Mucosa of descending colon (tissue), 3 donors: ENCODE data around the gene GLS. TPM values are rescaled to one million over a fixed set of nuclear protein-coding genes. Genes with fewer than 3 reads are reported as not detected.

ENCODE experiments used
- ATAC-seq: fragments of 200-7000 bp; cut with Tn5 transposase; one replicate; pipeline ENCODE4 v1.9.1; 2020; ENCODE audit warnings: mild to moderate bottlenecking, moderate library complexity
- DNase-seq, 3 donors: peaks; one replicate each; pipeline ENCODE4 v3.0.0-alpha.2; 2020
- H3K36me3 ChIP-seq: fragments of 200-600 bp; one replicate; pipeline ENCODE4 v1.8.0; 2021; ENCODE audit warnings: low read depth, mild to moderate bottlenecking
- H3K4me1 ChIP-seq: fragments of 200-600 bp; one replicate; pipeline ENCODE4 v1.8.0; 2021; ENCODE audit warnings: low read depth, mild to moderate bottlenecking
- H3K4me3 ChIP-seq: fragments of 200-600 bp; one replicate; pipeline ENCODE4 v1.8.0; 2021; ENCODE audit warnings: mild to moderate bottlenecking
- H3K9me3 ChIP-seq: fragments of 200-600 bp; one replicate; pipeline ENCODE4 v1.8.0; 2021; ENCODE audit warnings: mild to moderate bottlenecking
- CTCF ChIP-seq: fragments of 200-600 bp; IDR thresholded peaks from one replicate; pipeline ENCODE4 v1.8.0; 2022; ENCODE audit warnings: antibody characterized with exemption, mild to moderate bottlenecking
- intact Hi-C, 2 donors: fragments of 100-400 bp; cut with DNase I in 1 of 2; cut with micrococcal nuclease in 1 of 2; formaldehyde crosslinking; loops; one replicate each; pipeline versions ENCODE4 v1.11.0 to v1.11.1; 2022; cut with DNase I, micrococcal nuclease
- long read RNA-seq, 2 donors: library from polyadenylated mRNA; unstranded; transcript quantifications; one replicate each; pipeline ENCODE4 v2.0.0, GENCODE V29; 2019 to 2021
- total RNA-seq, 3 donors: library from RNA; stranded (reverse); fragmentation: NEBNext Ultra II Directional in 2 of 3; extraction: Animal tissue kit (Norgen Biotek cat#: 25700) in 2 of 3; gene quantifications; one replicate each; pipeline versions ENCODE4 v1.2.1 to v1.2.4, GENCODE V29; 2021 to 2023
- donor health status: DM: no; HTN: no; CAD: no; lungs with moderate emphysema.
- donor health status: DM: no; HTN: no; CAD: no.
- donor health status: DM: no; HTN: yes; CAD: no.

GLS gene
- total RNA-seq = 10 to 100 TPM; 49.8 to 91.9 (median 77.0) TPM
- long read RNA-seq, donor 1, full-length matches to known transcripts = 48 of 58 reads
- long read RNA-seq, donor 1, partial matches to known transcripts = 1 of 58 reads
- long read RNA-seq, donor 1, other reads (novel, unspliced or antisense) = 9 of 58 reads
- long read RNA-seq, donor 2, partial matches to known transcripts = 1 of 2 reads
- long read RNA-seq, donor 2, other reads (novel, unspliced or antisense) = 1 of 2 reads

DNA sequence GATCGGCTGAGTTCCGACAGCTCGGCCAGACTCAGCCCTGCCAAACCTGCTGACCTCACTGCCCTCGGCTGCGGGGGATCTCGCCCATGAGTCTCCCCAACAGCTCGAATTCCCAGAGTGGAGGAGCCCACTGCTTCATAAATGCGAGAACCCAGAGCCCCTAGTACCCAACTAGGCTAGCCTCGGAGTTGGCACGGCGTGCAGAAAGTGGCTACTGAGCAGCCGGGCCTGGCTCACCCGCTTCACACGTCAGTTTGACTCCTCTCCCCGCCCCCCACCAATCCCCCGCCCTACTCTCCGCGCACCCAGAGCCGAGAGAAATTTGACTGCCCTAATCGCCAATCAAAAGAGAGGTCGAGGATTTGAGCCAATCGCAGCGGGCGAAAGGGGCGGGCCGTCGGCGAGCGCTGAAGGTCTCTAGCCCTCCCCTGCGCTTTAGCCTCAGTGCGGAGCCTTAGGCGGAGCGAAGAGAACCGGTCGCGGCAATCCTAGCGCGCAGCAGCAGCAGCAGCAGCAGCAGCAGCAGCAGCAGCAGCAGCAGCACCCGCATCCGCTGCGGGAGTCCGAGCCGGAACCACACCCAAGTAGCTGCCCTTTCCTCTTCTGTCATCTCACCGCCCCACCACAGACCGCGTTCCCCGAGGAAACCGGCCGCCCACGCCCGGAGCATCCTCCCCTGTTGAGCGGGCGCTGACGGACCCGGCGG is at the start of gene GLS:
Gene GLS (plus strand): TSS at position 444 of the 706 bp plus-strand sequence. CDS start 264 bp downstream, outside the sequence.
- Histone ChIP-seq H3K4me1 (peaks cover 17% of the 10 kb centered on the region), H3K36me3 (no peaks in the 10 kb centered on the region), H3K4me3 (peak within 1 kb of the TSS; percentile 90), H3K9me3 (no peaks in the 10 kb centered on the region)
- ATAC-seq (peak; percentile 89), DNase-seq (peak; percentile 98)
- TF ChIP-seq CTCF = no peak
- intact Hi-C loops = no loop called here

DNA sequence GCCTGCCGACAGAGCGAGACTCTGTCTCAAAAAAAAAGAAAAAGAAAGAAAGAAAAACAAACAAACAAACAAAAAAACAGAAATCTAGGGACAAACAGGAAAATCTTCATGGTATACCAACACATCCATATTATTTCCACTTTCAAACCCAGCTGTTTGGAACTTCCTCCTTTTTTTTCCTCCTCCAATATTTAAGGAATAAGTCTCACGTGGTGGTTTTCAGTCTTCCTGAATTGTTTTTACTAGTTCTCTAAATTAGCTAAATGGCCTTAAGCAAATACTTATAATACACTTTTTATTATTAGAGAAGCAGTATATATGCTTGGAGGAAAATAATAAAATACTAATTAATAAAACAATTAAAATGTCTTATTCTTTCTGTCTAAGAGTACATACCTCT is 48.7 kb upstream of the GLS start:
- no peak for TF ChIP-seq CTCF
- intact Hi-C loops = no loop called here

GRCh38 chr2:190834890-190835208 is 45.8 kb upstream of the GLS start:
- Histone ChIP-seq H3K4me1 (no peaks in the 10 kb centered on the region), H3K36me3 (no peaks in the 10 kb centered on the region), H3K4me3 (no peak overlapping the region), H3K9me3 (no peaks in the 10 kb centered on the region)
- TF ChIP-seq CTCF = no peak
- intact Hi-C loops = no loop called here
- ATAC-seq = peak; percentile 34
- no peak for DNase-seq

More for the DNA sequence above, 48.7 kb upstream of the GLS start:
- no peak for ATAC-seq
- Histone ChIP-seq H3K9me3 (no peaks in the 10 kb centered on the region), H3K36me3 (no peaks in the 10 kb centered on the region), H3K4me1 (no peaks in the 10 kb centered on the region), H3K4me3 (no peak overlapping the region)
- DNase-seq = no peak

DNA sequence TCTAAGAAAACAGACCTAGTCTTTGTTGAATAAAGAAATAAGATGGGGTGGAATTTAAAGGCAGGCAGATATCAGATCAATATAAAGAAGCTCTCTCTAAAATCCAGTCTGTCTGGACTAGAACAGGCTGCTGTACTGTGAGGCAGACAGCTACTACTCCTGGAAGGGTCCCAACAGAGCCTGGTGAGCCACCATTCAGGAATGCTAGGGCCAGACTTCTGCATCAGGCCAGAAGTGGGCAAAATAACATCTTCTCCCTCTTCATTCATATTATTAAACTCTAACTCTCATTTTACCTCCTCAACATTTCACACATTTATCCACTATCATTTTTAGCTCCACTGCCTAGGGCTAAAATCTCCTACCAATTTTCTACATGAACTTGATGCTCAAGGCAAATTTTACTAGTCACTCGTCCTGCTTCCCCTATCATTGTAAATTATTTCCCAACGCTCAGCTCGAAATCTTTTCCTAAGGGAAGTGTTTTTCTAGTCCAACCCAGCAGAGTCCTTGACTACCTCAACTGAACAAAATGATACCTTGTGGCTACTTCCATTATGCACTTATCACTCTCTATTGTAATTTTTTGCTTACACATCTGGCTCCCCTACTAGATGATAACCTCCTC is 45.2 kb upstream of the GLS start:
- Histone ChIP-seq H3K4me1 (no peaks in the 10 kb centered on the region), H3K9me3 (no peaks in the 10 kb centered on the region), H3K36me3 (no peaks in the 10 kb centered on the region), H3K4me3 (no peak overlapping the region)
- no peak for TF ChIP-seq CTCF
- no peak for DNase-seq
- intact Hi-C loops = no loop called here
- ATAC-seq = peak; percentile 43

- intact Hi-C loops = no loop called here
- TF ChIP-seq CTCF = no peak
These were observed 43.9 kb upstream of the GLS start for GRCh38 chr2:190836767-190837166.

More at GRCh38 chr2:190836767-190837166, 43.9 kb upstream of the GLS start:
- H3K36me3 ChIP-seq = no peaks in the 10 kb centered on the region
- no peak for DNase-seq
- no peak overlapping the region for H3K4me3 ChIP-seq
- H3K4me1 ChIP-seq = no peaks in the 10 kb centered on the region
- no peak for ATAC-seq
- H3K9me3 ChIP-seq = no peaks in the 10 kb centered on the region
